HG03064 (cell line): Measurements from ENCODE around the gene SCFD2.

Experiments
- ATAC-seq: cut with Tn5 transposase; IDR thresholded peaks from one replicate; pipeline ENCODE4 v1.9.1; 2021; ENCODE audit warnings: low read depth; ENCODE audit not compliant: unreplicated experiment

SCFD2 gene

DNA sequence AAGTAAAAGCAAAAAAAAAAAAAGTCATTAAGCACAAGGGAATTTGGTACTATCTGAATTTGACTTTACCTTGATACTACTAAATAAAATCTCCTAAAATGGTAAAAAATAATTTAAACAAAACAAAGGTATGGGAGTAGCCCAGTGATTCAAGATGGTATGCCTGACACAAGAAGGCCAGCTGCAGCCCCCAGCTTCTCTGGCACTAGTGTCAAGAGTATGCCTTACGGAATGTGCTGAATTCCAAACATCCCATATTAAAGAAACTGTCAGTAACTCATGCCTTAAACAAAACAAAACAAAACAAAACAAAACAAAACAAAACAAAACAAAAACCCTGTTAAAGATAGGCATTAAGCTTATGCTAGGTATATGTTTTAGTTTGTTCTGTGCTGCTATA, 422.9 kb downstream of the SCFD2 start:
- no peak for ATAC-seq

DNA sequence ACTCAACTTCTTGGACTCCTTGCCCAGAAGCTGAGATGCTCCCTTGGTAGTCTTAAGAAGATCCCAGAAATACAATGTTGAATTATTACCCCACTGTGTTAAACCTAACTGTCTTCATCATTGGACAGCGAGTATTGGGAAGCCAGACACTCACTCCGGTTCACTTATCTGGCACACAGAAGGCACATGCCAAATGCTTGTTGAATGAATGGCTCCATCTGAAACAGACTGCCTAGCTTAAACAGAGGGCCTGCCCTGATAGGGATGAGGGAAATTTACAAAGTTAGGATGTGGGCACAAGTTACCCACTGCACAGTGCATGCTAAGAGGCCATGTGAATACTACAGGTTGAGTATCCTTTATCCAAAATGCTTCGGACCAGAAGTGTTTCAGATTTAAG, 424.4 kb downstream of the SCFD2 start:
- no peak for ATAC-seq

GRCh38 chr4:52939739-52940138, 426.1 kb downstream of the SCFD2 start:
- no peak for ATAC-seq

- ATAC-seq = no peak
These were observed 426.5 kb downstream of the SCFD2 start for GRCh38 chr4:52939325-52939724.

- ATAC-seq = no peak
These were observed 428.0 kb downstream of the SCFD2 start for GRCh38 chr4:52937829-52938228.

GRCh38 chr4:52936729-52937128, 429.1 kb downstream of the SCFD2 start:
- ATAC-seq = no peak

DNA sequence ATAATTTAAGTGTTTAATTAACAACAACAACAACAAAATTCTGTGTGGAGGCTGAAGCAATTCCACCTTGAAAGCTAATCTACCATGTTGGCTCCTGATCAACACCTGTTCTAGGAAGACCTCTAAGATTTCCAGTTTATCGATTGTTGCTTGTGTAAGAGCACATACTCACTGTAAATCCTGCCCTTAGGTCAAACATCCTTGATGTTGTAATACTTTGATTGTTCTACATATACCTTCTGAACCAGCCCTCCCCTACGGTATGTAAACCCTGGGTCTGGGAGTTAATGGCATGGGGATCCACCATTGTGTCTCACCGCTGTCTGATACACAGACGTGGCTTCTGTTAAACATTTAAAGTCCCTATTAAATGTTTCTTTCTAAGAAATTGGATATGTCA, 430.5 kb downstream of the SCFD2 start:
- no peak for ATAC-seq

- ATAC-seq = no peak
These were observed 432.1 kb downstream of the SCFD2 start for GRCh38 chr4:52933738-52934137.

- ATAC-seq = no peak
These were observed 433.0 kb downstream of the SCFD2 start for GRCh38 chr4:52932591-52933470.

- no peak for ATAC-seq
These were observed 434.6 kb downstream of the SCFD2 start for GRCh38 chr4:52931243-52931642.

DNA sequence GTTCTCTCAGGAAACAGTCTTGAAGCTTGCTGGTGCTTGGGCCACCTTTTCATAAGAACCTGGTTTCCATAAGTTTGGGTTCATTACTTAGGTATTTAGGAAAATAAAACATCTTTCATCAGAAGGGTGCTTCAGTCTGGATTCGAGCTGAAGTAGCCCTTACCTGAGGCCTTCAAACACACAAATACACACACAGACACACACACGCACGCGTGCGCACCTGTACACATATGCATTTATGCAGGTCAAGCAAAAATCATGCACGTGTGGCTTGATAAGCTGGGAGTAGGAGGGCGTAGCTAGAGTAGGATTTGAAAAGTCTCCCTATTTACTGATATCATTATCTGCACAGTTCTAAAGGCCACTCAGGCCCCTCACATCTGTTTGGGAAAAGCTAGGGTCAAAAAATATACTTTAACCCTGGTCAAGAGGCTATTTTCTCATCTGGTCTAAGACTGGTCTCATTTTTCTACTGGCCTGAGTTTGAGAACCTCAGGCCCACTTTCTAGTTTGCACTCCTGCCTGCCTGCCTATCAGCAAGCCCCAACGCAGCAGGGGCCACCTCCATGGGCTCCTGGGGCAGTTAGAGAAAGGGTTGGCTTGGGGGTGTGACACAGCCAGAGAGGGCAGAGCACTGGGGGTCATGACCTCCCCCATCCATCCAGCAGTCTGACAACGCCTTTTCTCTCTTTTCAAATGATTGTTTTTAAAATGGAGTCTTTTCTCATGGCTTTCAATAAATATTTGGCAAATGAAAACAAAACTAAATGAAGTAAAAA, 439.5 kb downstream of the SCFD2 start:
- ATAC-seq = no peak

DNA sequence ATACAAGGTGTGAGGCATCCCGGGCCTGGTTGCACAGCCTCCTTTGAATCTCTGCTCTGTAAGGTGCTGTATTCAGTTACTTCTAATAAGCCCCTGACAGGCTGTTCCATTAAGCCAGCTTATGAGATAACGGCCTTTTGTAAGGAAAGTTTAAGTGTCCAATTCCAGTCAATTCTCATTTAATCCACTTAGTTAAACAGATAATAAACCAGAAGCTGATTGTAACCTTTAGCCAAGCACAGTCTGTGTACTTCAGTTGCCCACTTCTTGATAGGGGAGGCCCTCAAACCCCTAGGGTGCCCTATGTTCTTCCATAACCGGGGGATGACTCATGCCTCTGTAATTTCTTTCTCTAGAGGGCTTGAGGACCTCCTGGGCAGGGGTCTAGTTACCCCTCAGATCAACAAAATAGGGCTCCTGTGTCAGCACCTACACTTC, 440.3 kb downstream of the SCFD2 start:
- ATAC-seq = no peak

DNA sequence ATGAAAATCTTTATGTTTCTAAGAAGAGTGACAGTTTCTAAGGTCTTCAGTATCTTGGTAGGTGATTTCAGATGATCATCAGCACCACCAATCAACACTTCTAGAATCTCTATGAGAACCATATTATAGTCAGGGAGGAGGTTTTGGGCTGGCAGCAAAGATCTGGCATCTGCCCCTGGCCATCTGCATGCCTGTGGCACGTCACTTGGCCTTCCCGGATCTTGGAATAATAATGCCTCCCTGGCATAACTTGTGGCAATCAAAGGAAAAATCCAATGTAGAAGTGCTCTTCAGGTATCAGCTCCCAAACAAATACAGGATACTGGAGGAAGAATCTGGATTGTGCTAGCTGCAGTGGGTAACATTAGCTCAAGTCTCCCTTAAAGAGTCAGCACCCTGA, 446.4 kb downstream of the SCFD2 start:
- ATAC-seq = no peak

DNA sequence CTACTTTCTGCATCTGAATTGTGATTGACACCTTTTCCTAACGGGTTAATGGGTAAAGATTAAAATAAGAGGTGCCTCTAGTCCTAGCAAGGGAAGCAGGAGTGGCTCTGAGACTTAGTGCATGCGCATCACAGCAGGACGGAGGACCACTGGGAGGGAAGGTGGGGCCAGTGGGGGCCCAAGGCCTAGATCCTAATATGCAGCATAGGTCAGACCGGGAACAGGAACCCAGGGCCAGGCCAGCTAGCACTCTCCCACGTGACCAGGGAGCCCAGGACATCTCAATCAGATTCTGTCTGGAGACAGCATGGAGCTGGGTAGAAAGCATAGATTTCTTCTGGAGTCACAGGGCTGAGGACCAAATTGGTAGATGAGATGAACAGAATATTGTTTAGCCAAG, 448.0 kb downstream of the SCFD2 start:
- no peak for ATAC-seq

DNA sequence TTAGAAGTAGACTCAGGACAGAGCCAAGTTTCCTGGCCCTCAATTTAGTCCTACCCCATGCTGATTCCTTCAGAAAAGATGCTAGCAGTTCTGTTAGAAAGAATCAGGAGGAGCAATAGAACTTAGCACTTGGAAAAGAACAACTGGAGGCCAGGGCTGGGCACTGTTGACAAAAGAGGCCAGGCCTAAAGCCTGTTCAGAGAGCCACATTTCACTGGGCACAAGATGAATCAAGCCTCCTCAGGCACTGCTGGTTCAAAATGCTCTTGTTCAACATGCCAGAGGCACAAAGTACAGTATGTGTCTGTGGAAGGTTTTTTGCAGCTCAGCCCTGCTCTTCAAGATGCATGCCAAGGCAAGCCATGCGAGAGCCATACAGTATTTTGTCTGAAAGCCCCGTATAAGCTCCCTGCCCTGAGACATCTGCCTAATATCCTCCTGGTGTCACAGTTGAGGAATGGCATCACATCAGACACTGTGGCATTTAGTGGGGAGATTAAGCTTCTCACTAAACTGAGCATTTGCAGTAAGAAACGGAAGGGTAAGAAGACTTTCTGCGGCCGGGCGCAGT, 450.0 kb downstream of the SCFD2 start:
- no peak for ATAC-seq

- ATAC-seq = no peak
These were observed 450.7 kb downstream of the SCFD2 start for GRCh38 chr4:52915191-52915590.

GRCh38 chr4:52914051-52914605, 451.7 kb downstream of the SCFD2 start:
- ATAC-seq = no peak

- ATAC-seq = no peak
These were observed 453.3 kb downstream of the SCFD2 start for GRCh38 chr4:52912608-52913007.

GRCh38 chr4:52911684-52912294, 454.1 kb downstream of the SCFD2 start:
- ATAC-seq = no peak

GRCh38 chr4:52910115-52910514, 455.7 kb downstream of the SCFD2 start:
- no peak for ATAC-seq

DNA sequence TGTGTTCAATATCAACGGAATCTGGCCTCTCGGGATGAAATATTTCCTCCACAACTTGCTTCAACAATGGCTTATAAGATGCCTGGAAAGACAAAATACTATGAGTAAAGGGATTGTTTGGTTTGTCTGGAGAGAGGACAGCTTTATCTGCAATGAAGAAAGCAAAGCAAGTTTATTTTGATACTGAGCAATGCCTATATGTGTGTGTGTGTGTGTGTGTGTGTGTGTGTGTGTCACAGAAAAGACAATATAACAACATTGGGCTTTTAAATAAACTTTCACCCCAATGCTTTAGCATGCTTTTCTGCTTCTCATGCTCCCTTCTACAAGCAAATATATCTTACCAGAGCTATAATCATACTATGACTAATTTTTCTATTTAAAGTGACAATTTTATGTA, 458.4 kb downstream of the SCFD2 start:
- ATAC-seq = no peak
